NCI-H2227 (cell line): ENCODE data around the gene ADD1.

Source experiments
- DNase-seq: peaks from one replicate; lab custom pipeline; 2025; ENCODE audit not compliant: unreplicated experiment; lab: John Stamatoyannopoulos, UW

ADD1 gene, protein sequence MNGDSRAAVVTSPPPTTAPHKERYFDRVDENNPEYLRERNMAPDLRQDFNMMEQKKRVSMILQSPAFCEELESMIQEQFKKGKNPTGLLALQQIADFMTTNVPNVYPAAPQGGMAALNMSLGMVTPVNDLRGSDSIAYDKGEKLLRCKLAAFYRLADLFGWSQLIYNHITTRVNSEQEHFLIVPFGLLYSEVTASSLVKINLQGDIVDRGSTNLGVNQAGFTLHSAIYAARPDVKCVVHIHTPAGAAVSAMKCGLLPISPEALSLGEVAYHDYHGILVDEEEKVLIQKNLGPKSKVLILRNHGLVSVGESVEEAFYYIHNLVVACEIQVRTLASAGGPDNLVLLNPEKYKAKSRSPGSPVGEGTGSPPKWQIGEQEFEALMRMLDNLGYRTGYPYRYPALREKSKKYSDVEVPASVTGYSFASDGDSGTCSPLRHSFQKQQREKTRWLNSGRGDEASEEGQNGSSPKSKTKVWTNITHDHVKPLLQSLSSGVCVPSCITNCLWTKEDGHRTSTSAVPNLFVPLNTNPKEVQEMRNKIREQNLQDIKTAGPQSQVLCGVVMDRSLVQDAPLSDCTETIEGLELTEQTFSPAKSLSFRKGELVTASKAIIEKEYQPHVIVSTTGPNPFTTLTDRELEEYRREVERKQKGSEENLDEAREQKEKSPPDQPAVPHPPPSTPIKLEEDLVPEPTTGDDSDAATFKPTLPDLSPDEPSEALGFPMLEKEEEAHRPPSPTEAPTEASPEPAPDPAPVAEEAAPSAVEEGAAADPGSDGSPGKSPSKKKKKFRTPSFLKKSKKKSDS

DNA sequence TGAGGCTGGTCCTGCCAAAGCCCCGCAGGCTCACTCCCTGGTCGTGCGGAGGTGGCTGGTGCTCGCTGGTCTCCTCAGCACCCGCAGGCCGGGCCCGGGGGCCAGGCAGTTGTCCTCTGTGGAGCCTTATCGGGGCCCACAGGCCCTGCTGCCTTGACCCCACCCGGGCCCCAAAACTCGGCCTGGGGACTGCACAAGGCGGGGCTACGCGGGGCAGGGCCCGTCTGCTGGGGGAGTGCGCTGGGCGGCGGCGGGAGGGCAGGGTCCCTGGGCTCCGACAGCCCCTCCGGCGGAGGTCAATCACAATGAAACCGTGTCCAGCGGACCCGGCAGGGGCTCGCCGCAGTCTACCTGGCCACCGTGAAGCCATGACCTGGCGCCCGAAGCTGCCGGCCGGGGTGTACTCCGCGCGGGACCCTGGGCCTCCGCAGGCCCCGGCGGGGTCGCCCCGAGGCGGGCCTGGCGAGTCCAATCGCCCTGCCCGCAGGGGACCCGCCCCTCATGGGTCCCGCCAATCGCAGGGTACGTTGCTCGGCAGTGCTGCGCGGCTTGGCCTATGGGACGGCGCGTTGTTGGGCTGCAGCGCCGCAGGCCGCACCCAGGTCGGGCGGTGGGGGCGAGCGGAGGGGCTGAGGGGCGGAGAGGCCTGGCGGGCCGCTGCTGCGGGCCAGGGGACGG is at the start of gene ADD1:
TSS of gene ADD1 (plus strand) at position 582 of the 678 bp plus-strand sequence. CDS start 32,072 bp downstream, outside the sequence.
- DNase-seq, result peak; percentile 91

- no peak for DNase-seq
Observed at GRCh38 chr4:2794486-2795299, 49.0 kb upstream of the ADD1 start.

DNA sequence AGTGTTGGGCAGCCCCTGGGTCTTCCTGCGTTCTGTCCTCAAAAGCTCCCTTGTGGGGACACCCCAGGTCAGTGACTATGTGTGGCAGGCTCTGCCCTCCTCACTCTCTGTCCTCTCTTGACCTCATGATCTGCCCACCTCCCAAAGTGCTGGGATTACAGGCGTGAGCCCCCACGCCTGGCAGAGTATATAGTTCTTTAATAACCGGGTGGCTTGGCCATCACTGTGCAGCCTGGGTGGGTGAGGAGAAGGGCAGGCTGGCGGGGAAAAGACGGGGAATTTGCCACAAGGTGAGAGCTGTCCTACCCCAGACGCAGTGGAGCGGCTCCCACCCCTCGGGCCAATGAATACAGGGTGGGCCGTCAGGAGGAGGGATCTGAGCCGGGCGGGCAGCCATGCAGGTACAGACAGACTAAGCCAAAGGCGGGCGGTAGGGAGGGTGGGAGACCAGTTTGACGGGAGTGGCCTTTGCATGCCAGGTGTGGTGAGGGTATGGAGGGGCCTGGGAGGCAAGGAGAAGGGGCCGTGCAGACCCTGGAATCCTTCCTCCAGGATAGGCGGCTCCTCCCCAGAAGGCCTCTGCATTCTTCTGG is 48.2 kb upstream of the ADD1 start:
- no peak for DNase-seq

- no peak for DNase-seq
Observed at GRCh38 chr4:2795893-2796848, 47.5 kb upstream of the ADD1 start.

GRCh38 chr4:2796849-2797544 is 46.6 kb upstream of the ADD1 start:
- DNase-seq, result no peak

DNA sequence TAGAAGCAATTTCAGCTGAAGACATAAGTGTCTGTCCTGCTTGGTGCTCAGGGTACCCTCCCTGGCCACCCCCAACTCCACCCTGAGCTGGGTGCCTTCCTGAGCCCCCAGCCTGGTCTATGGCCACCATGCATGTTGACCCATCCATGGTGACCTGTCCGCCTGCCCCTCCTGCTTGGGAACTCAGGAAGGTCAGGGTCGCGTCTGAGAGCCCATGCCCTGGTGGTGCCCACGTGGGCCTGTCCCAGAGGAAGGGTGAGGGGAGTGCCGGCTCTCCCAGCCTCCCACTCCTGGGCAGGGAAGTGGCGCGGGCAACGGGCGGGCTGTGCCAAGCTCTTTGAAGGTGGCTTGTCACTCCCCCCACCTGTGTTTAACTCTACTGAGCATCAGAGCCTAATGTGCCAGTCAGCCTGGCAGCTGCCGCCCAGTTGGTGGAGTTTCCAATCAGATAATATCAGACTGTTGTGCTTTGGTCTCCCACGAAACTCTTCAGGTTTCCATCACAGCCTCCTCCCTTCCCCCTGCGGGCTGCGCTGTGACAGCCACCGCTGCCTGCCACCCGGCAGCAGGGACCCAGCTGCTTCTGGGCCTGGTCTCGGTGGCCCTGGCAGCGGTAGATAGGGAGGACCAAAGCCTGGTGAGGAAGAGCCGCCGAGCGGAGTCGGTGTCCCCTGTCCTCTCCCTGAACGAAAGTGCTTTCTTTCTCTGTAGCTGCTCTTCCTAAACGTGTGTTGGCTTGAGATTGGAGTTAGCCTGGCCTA is 45.9 kb upstream of the ADD1 start:
- DNase-seq, result no peak

DNA sequence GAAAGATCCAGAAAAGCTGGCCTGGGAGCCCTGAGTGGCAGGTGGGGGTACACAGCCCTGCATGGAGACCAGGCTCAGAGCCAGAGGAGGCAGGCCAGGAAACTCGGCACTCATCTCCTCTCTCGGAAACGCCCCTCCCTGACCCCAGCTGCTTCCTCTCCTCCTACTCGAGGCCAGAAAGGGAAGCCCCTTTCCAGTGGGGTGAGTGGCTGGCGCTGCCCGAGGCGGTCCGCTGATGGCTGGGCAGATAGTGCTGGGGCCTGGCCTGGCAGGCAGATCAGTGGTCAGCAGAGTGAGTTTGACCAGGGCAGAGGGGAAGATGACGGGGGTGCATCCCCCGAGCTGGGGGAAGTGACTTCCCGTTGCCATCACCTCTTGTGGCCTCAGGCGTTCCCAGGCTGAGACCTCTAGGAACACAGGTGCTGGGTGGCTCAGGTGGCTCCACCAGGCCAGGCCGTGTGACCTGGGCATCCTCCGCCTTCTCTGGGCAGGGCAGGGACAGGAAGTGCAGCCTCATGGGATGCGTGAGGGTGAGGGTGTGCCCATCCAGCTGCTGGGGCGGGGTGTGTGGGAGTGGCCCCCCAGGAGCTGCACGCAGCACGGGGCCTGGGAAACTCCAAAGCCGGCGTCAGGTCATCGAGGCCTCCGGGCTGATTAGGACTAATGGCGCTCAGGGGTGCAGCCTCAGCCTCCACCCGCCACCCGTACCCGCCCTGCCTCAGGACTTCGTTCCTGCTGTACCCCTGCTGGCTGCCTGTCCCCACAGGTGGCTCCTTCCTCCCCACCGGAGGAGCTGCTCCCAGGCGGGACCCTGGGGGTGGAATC is 45.0 kb upstream of the ADD1 start:
- DNase-seq, result peak; percentile 22

GRCh38 chr4:2799224-2799911 is 44.3 kb upstream of the ADD1 start:
- DNase-seq, result no peak

- no peak for DNase-seq
Observed at GRCh38 chr4:2799971-2800690, 43.5 kb upstream of the ADD1 start.

GRCh38 chr4:2800691-2801596 is 42.7 kb upstream of the ADD1 start:
- no peak for DNase-seq

- no peak for DNase-seq
Observed at GRCh38 chr4:2802618-2803531, 40.8 kb upstream of the ADD1 start.

DNA sequence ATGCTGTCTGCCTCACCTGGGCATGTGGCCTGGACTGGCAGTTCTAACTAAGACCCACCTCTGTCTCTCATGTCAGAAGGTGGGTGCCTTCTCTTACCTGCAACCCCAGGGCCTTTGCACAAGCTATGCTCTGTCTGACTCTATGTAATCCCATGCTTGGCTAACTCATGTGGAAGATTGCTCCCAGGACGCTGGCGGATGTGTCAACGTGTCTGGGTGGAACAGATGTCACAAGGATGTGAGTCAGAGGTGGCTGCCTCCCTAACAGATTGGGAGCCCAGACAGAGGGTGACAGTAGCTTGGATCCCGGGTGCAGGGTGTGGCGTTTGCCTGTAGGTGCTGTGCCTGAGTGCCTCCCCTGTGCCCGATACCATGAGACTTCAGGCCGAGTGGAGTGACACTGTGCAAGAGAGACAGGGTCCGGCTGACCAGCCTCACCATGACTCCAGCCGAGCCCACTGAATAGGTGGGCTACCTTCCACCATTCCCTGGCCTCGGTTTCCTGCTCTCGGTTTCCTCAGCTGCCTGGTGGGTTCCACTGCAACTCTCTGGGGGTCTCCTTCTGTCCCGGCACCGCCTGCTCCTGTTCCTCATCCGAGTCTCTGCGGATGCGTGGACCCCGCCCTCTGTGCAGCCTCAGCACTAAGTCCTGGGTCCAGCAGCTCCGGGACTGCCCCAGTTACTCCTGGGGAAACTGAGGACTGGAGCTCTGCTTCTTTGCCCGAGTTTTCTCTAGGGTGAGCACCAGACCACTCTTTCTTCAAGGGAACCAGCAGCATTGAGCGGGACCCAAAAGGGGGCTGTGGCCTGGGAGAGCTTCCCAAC is 39.8 kb upstream of the ADD1 start:
- DNase-seq, result no peak

DNA sequence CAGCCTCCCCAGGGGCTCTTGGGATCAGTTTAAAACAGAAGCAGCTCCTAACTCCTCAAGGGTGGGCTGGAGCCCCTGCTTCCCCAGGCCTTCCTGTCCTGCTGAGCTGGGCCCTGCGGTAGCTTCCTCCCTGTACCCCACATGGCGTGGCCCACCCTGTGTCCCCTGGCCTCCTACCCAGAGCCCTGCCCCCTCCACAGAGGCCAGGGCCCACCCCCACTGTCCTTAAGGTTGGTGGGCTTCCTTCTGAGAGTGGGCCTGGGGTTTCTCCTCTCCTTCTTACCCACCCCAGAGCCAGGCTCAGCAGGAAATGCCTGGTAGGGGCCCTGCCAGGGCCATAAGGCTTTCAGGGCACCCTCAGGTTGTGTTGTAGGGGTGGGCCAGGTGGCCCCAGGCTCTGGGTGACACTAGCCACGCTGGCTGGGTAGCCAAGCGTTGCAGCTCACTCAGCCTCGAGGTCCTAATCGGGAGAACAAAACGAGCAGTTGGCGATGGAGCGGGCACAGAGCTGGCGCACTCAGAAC is 39.1 kb upstream of the ADD1 start:
- DNase-seq, result no peak
